PC-3 (cell line): ENCODE results near the gene PRKCE.

ENCODE experiments used
- CTCF ChIP-seq: fragments of 300-600 bp; sonication (generic); conservative IDR thresholded peaks from 2 replicates; pipeline ENCODE4 v1.5.1; 2017; ENCODE audit warnings: antibody characterized with exemption, low read depth, mild to moderate bottlenecking, low read length
- EZH2 ChIP-seq: fragments of 300-600 bp; sonication (generic); IDR thresholded peaks from one replicate; pipeline ENCODE4 v1.6.1; 2017; ENCODE audit warnings: antibody characterized with exemption, mild to moderate bottlenecking, low read length; ENCODE audit not compliant: unreplicated experiment

GRCh38 chr2:46135228-46135855 is 483.9 kb downstream of the PRKCE start:
- TF ChIP-seq CTCF: no peak
- no peak for TF ChIP-seq EZH2
